ENCODE data around the gene TBXAS1. TPM values are rescaled to one million over a fixed set of nuclear protein-coding genes. Genes with fewer than 3 reads are reported as not detected.
"Not testable (repeated sequence)": the region's sequence is repeated elsewhere in the genome, so short reads cannot be mapped to it uniquely, and the experiment has no call there.

TBXAS1 gene
- total RNA-seq, 4 donors from 2014 or later = 6.2 to 23.0 (median 11.8) TPM

DNA sequence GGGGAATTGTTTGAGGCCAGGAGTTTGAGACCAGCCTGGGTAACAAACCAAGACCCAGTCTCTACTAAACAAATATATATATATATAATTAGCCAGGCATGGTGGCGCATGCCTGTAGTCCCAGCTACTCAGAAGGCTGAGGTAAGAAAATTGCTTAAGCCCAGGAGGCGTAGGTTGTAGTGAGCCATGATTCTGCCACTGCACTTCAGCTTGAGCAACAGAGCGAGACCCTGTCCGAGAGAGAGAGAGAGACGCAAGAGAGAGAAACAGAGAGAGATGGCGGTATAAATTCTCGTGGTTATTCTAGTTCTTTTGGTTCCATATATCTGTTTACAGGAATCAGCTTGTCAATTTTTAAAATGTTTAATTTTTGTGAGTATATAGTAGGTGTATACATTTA lies 94.0 kb downstream of the TBXAS1 start:
- WGBS, 2 donors (ENCODE audit: low coverage in 1 of 2) = 82 to 98% methylated on average over 5 to 7 of the region's 7 CpGs
- TF ChIP-seq, protein P1, sequence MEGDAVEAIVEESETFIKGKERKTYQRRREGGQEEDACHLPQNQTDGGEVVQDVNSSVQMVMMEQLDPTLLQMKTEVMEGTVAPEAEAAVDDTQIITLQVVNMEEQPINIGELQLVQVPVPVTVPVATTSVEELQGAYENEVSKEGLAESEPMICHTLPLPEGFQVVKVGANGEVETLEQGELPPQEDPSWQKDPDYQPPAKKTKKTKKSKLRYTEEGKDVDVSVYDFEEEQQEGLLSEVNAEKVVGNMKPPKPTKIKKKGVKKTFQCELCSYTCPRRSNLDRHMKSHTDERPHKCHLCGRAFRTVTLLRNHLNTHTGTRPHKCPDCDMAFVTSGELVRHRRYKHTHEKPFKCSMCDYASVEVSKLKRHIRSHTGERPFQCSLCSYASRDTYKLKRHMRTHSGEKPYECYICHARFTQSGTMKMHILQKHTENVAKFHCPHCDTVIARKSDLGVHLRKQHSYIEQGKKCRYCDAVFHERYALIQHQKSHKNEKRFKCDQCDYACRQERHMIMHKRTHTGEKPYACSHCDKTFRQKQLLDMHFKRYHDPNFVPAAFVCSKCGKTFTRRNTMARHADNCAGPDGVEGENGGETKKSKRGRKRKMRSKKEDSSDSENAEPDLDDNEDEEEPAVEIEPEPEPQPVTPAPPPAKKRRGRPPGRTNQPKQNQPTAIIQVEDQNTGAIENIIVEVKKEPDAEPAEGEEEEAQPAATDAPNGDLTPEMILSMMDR (IDR thresholded peaks at IDR 0.05) = no peak
- TF ChIP-seq EP300 (IDR thresholded peaks at IDR 0.05) (no peak), POLR2AphosphoS5 (IDR thresholded peaks at IDR 0.05) (no peak), POLR2A (IDR thresholded peaks at IDR 0.05) (no peak)
- Histone ChIP-seq H3K27ac (no peak overlapping the region), H3K4me3 (no peak overlapping the region), H3K27me3 (no peaks in the 10 kb centered on the region), H3K4me1 (peaks cover 0 to 5% (median 0%) of the 10 kb centered on the region in 3 donors), H3K9me3 (peaks cover 0 to 5% (median 0%) of the 10 kb centered on the region in 3 donors), H3K36me3 (no peaks in the 10 kb centered on the region)
- ATAC-seq = no peak

DNA sequence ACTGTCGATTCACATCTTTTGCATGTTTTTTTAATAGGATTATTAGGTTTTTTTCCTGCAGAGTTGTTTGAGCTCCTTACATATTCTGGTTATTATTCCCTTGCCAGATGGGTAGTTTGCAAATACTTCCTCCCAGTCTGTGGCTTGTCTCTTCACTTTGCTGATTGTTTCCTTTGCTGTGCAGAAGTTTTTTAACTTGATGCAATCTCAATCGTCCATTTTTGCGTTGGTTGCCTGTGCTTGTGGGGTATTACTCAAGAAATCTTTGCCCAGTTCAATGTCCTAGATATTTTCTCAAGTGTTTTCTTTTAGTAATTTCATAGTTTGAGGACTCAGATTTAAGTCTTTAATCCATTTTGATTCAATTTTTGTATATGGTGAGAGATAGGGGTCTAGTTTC lies 95.4 kb downstream of the TBXAS1 start:
- Histone ChIP-seq H3K27ac (no peak overlapping the region), H3K4me1 (no peaks in the 10 kb centered on the region), H3K36me3 (no peaks in the 10 kb centered on the region), H3K4me3 (no peak overlapping the region), H3K9me3 (peaks cover 0 to 5% (median 0%) of the 10 kb centered on the region in 3 donors), H3K27me3 (no peaks in the 10 kb centered on the region)
- WGBS, 2 donors (ENCODE audit: low coverage in 1 of 2) = 87 to 100% methylated on average over 1 to 3 of the region's 3 CpGs
- TF ChIP-seq, protein P1 (IDR thresholded peaks at IDR 0.05) = no peak
- TF ChIP-seq POLR2AphosphoS5 (IDR thresholded peaks at IDR 0.05) = no peak
- no peak for ATAC-seq

DNA sequence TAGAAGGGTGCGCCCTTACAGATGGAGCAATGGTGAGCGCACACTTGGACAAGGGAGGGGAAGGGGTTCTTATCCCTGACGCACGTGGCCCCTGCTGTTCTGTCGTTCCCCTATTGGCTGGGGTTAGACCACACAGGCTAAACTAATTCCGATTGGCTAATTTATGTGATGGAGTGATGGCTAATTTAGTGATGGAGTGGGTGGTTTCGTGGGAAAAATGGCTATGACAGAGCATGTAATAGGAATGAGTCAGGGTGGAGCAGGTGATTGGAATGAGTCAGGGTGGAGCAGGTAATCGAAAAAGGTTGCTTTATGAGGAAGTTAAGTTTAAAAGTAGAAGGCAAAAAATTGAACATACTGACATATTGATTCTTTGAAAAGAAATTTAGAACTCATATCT lies 100.2 kb downstream of the TBXAS1 start:
- H3K4me1 ChIP-seq, H3K4me3 ChIP-seq, H3K27me3 ChIP-seq, H3K27ac ChIP-seq, ATAC-seq, H3K9me3 ChIP-seq, H3K36me3 ChIP-seq: not testable (repeated sequence)
- 86 to 96% methylated on average over 5 of the region's 8 CpGs for WGBS, 2 donors (ENCODE audit: low coverage in 1 of 2)

DNA sequence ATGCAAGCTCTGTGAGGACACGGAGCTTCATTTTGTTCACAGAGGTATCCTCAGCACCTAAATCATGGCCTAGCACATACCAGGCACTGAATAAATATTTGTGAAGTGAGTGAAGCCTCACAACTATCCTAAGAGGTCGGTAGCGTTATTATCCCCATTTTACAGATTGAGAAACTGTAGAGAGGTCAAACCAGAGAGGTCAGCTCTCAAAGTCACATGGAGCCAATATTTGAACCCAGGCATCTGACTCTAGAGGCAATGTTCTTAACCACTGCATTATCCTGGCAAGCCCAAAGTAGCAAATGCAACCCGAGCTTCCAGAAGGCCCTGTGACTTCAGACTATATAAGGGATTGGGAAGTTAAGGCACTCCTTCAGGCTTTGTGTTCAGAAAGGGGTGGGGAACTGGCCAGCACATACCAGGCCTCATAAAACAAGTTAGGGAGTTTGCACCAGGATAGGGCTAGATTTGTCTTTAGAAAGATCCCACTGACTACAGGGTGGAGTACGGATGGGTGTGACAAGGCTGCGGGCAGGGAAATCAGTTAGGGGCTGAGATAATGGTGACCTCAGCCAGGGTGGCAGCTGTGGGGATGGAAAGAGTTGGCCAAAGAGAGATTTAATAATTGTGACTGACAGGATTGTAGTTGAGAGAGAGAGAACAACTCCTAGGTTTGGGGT lies 101.4 kb downstream of the TBXAS1 start:
- no peaks in the 10 kb centered on the region for H3K9me3 ChIP-seq
- no peaks in the 10 kb centered on the region for H3K4me1 ChIP-seq
- no peak overlapping the region for H3K27ac ChIP-seq
- no peak overlapping the region for H3K4me3 ChIP-seq
- TF ChIP-seq, protein P1 (IDR thresholded peaks at IDR 0.05) = no peak
- TF ChIP-seq POLR2AphosphoS5 (IDR thresholded peaks at IDR 0.05) (no peak), EP300 (IDR thresholded peaks at IDR 0.05) (no peak), POLR2A (IDR thresholded peaks at IDR 0.05) (no peak)
- ATAC-seq = no peak
- no peaks in the 10 kb centered on the region for H3K36me3 ChIP-seq
- WGBS, 2 donors (ENCODE audit: low coverage in 1 of 2) = 89 to 96% methylated on average over 4 of the region's 6 CpGs
- H3K27me3 ChIP-seq = no peaks in the 10 kb centered on the region

DNA sequence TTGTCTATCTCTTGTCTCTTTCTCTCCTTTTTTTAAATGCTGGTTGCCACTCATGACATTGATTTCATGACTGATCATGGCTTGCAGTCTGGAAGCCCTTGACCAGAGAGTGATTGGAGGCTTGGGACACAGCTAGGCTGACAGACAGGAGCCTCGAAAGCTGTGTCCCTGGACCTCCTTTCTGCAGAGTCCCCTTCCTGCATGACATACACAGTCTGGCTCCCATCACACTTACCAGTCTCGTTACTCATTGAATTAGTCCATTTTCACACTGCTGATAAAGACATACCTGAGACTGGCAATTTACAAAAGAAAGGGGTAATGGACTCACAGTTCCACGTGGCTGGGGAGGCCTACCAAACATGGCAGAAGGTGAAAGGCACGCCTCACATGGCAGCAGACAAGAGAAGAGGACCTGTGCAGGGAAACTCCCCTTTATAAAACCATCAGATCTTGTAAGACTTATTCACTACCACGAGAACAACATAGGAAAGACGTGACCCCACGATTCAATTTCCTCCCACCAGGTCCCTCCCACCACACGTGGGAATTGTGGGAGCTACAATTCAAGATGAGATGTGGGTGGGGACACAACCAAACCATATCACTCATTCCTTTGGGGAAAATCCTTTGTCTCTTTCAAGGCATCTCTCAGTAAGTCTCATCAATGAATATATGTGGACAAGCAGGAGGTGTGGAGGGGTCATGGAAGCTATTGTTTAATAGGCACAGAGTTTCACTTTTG lies 102.3 kb downstream of the TBXAS1 start:
- H3K9me3 ChIP-seq = no peaks in the 10 kb centered on the region
- no peak overlapping the region for H3K4me3 ChIP-seq
- no peak overlapping the region for H3K27ac ChIP-seq
- TF ChIP-seq POLR2AphosphoS5 (IDR thresholded peaks at IDR 0.05) = no peak
- TF ChIP-seq, protein P1 (IDR thresholded peaks at IDR 0.05) = no peak
- TF ChIP-seq EP300 (IDR thresholded peaks at IDR 0.05) = no peak
- TF ChIP-seq POLR2A (IDR thresholded peaks at IDR 0.05) = no peak
- no peaks in the 10 kb centered on the region for H3K4me1 ChIP-seq
- H3K27me3 ChIP-seq = no peaks in the 10 kb centered on the region
- WGBS, 2 donors (ENCODE audit: low coverage in 1 of 2) = 70 to 100% methylated on average over 2 of the region's 8 CpGs
- ATAC-seq = no peak
- no peaks in the 10 kb centered on the region for H3K36me3 ChIP-seq
